Loucy (cell line): ENCODE results near the gene MAP3K15.

Experiments used
- H2AFZ ChIP-seq: fragments of 200-600 bp; sonication (generic); 2 replicates; pipeline ENCODE4 v1.6.0; 2016; ENCODE audit warnings: antibody characterized with exemption, mild to moderate bottlenecking, low read length, moderate library complexity
- H3F3A ChIP-seq: fragments of 200-600 bp; 2 replicates; pipeline ENCODE4 v1.6.0; 2016; ENCODE audit warnings: antibody characterized with exemption, low read depth, mild to moderate bottlenecking
- H3K27me3 ChIP-seq: fragments of 200-600 bp; sonication (generic); 2 replicates; pipeline ENCODE4 v1.6.1; 2014; ENCODE audit warnings: low read length, mild to moderate bottlenecking; ENCODE audit not compliant: insufficient read depth, poor library complexity, severe bottlenecking
- H3K36me3 ChIP-seq: fragments of 200-600 bp; sonication (generic); 2 replicates; pipeline ENCODE4 v1.6.1; 2016; ENCODE audit warnings: low read length; ENCODE audit not compliant: insufficient read depth
- H3K4me1 ChIP-seq: fragments of 200-600 bp; sonication (generic); 2 replicates; pipeline ENCODE4 v1.5.1; 2014; ENCODE audit warnings: low read length, mild to moderate bottlenecking; ENCODE audit not compliant: insufficient read depth, poor library complexity, severe bottlenecking
- H3K4me2 ChIP-seq: fragments of 200-600 bp; sonication (generic); 2 replicates; pipeline ENCODE4 v1.6.0; 2014; ENCODE audit warnings: antibody characterized with exemption, low read length, low read depth, mild to moderate bottlenecking; ENCODE audit not compliant: poor library complexity, severe bottlenecking
- H3K4me3 ChIP-seq: fragments of 200-600 bp; sonication (generic); 2 replicates; pipeline ENCODE4 v1.5.1; 2014; ENCODE audit warnings: low read length, mild to moderate bottlenecking, mixed read lengths; ENCODE audit not compliant: poor library complexity, severe bottlenecking
- H3K79me2 ChIP-seq: fragments of 200-600 bp; sonication (generic); 2 replicates; pipeline ENCODE4 v1.6.1; 2014; ENCODE audit warnings: low read length; ENCODE audit not compliant: insufficient read depth
- H3K9ac ChIP-seq: fragments of 200-600 bp; sonication (generic); 2 replicates; pipeline ENCODE4 v1.6.0; 2014; ENCODE audit warnings: mild to moderate bottlenecking, low read depth, low read length, moderate library complexity; ENCODE audit not compliant: poor library complexity, severe bottlenecking
- H3K9me2 ChIP-seq: fragments of 200-600 bp; sonication (generic); replicated peaks from 2 replicates; pipeline ENCODE4 v1.6.1; 2016; ENCODE audit warnings: low read depth, low read length, mixed read lengths
- H3K9me3 ChIP-seq: fragments of 200-600 bp; sonication (generic); 2 replicates; pipeline ENCODE4 v1.6.1; 2014; ENCODE audit warnings: mild to moderate bottlenecking, antibody characterized with exemption, low read length, low read depth; ENCODE audit not compliant: insufficient read depth
- H4K20me1 ChIP-seq: fragments of 200-600 bp; sonication (generic); 2 replicates; pipeline ENCODE4 v1.6.0; 2014; ENCODE audit warnings: antibody characterized with exemption, low read length, mild to moderate bottlenecking; ENCODE audit not compliant: insufficient read depth, poor library complexity, severe bottlenecking
- EZH2phosphoT487 ChIP-seq: fragments of 200-600 bp; IDR thresholded peaks from 2 replicates; pipeline ENCODE4 v1.6.1; 2018; ENCODE audit warnings: antibody characterized with exemption, mild to moderate bottlenecking, moderate library complexity, borderline replicate concordance
- TF ChIP-seq, protein P1 (sequence below): fragments of 200-600 bp; sonication (generic); conservative IDR thresholded peaks from 2 replicates; pipeline ENCODE4 v1.5.1; 2014; ENCODE audit warnings: mild to moderate bottlenecking, antibody characterized with exemption, low read length

The MAP3K15 gene

DNA sequence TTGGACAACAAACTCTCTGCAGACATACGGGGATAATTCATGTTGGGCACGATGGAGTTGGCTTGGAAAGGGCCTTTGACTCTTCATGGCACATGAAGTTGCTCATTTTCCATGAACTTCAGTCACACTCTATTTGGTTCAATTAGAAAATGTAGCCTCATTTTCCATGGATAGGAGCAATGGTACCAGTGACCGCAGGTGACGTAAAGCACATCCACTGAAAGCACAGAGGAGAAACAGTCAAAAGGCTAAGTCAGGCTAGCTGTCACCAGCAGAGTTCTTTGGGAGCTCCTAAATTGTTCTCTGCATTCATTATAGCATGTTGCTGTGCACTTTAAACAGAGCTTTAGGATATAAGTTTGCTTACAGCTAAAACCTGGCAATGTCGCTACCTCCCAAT is 39.9 kb upstream of the MAP3K15 start:
- Histone ChIP-seq H3K36me3 (no peaks in the 10 kb centered on the region), H2AFZ (no peak overlapping the region), H3K4me2 (no peak overlapping the region), H3F3A (no peaks in the 10 kb centered on the region), H3K79me2 (no peaks in the 10 kb centered on the region), H3K4me1 (no peaks in the 10 kb centered on the region), H3K9me2 (no peaks in the 10 kb centered on the region), H3K9ac (no peak overlapping the region), H3K9me3 (no peaks in the 10 kb centered on the region), H4K20me1 (no peaks in the 10 kb centered on the region), H3K4me3 (no peak overlapping the region), H3K27me3 (no peaks in the 10 kb centered on the region)
- TF ChIP-seq, protein P1, sequence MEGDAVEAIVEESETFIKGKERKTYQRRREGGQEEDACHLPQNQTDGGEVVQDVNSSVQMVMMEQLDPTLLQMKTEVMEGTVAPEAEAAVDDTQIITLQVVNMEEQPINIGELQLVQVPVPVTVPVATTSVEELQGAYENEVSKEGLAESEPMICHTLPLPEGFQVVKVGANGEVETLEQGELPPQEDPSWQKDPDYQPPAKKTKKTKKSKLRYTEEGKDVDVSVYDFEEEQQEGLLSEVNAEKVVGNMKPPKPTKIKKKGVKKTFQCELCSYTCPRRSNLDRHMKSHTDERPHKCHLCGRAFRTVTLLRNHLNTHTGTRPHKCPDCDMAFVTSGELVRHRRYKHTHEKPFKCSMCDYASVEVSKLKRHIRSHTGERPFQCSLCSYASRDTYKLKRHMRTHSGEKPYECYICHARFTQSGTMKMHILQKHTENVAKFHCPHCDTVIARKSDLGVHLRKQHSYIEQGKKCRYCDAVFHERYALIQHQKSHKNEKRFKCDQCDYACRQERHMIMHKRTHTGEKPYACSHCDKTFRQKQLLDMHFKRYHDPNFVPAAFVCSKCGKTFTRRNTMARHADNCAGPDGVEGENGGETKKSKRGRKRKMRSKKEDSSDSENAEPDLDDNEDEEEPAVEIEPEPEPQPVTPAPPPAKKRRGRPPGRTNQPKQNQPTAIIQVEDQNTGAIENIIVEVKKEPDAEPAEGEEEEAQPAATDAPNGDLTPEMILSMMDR = no peak

DNA sequence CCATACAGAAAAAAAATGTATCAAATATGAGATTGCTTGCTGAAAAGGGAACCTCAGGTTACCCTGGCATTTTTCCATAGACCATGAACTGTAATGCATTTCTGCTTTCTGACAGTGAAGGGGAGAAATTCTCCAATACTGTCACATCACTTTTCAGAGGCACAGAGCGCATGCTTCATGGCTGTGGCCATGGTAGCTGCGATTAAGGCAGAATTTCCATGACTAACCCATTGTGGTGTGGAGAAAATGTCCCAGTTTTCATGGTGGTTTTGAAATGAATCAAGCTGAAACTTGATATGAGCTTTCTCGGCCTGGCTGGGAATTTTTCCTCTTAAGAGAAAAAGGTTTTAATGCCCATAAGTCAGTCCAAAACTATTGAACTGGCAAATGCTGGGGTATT is 39.5 kb upstream of the MAP3K15 start:
- Histone ChIP-seq H3K79me2 (no peaks in the 10 kb centered on the region), H3F3A (no peaks in the 10 kb centered on the region), H3K9me3 (no peaks in the 10 kb centered on the region), H3K4me1 (no peaks in the 10 kb centered on the region), H3K9ac (no peak overlapping the region), H3K27me3 (no peaks in the 10 kb centered on the region), H3K4me3 (no peak overlapping the region), H4K20me1 (no peaks in the 10 kb centered on the region), H2AFZ (no peak overlapping the region), H3K36me3 (peaks cover 2% of the 10 kb centered on the region; the same call in 1 of the 2 replicates), H3K4me2 (no peak overlapping the region), H3K9me2 (no peaks in the 10 kb centered on the region)
- TF ChIP-seq EZH2phosphoT487 = no peak
- TF ChIP-seq, protein P1 = no peak

DNA sequence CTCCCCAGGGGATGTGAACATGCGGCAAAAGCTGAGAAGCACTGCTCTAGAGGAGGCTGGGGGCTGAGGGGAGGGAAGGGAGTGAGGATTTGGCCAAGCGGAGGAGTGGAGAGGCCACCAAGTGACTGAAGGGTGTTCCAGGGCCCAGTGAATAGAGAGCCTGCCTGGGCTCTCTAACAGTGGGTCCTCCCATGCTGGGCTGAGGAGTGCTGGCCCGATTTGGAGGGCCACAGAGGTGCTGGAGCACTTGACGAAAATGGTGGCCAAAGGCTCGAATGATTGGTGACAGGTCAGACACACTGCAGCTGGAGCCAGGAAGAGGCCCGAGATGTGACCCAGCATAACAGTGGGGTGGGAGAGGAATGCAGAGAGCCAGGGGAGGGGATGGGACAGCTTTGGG is 37.5 kb upstream of the MAP3K15 start:
- no peaks in the 10 kb centered on the region for H3K27me3 ChIP-seq
- no peaks in the 10 kb centered on the region for H3K4me1 ChIP-seq
- TF ChIP-seq, protein P1 = no peak
- no peak for TF ChIP-seq EZH2phosphoT487
- H3K4me2 ChIP-seq = no peak overlapping the region
- no peaks in the 10 kb centered on the region for H3K79me2 ChIP-seq
- no peak overlapping the region for H3K4me3 ChIP-seq
- H3K9me3 ChIP-seq = no peaks in the 10 kb centered on the region
- H3K36me3 ChIP-seq = peaks cover 8% of the 10 kb centered on the region; the same call in 1 of the 2 replicates
- no peak overlapping the region for H2AFZ ChIP-seq
- no peaks in the 10 kb centered on the region for H3F3A ChIP-seq
- no peak overlapping the region for H3K9ac ChIP-seq
- no peaks in the 10 kb centered on the region for H4K20me1 ChIP-seq
- H3K9me2 ChIP-seq = no peaks in the 10 kb centered on the region
